Measurements from ENCODE around the gene SLC17A4.

SLC17A4 gene

GRCh38 chr6:25750906-25751305 is 3.6 kb upstream of the SLC17A4 start:
- DNase-seq: no peak

DNA sequence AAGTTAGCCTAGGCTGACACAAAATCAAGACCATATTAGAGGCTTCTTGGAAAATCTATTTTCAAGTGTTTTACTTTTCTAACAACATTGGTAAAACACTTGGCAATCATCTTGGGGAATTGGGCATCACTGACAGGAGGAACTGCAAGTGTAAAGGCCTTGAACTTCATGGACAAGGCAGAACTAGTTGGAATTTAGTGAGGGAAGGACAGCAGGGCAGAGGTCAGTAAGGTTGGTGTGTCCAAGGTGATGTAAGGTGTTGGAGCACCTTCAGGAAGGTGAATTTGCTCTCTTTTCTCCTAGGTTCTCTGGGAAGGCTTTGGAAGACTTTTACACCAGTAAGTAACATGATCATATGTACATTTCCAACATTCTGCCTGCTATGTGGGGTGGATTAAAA is 1.5 kb upstream of the SLC17A4 start:
- no peak for DNase-seq

DNA sequence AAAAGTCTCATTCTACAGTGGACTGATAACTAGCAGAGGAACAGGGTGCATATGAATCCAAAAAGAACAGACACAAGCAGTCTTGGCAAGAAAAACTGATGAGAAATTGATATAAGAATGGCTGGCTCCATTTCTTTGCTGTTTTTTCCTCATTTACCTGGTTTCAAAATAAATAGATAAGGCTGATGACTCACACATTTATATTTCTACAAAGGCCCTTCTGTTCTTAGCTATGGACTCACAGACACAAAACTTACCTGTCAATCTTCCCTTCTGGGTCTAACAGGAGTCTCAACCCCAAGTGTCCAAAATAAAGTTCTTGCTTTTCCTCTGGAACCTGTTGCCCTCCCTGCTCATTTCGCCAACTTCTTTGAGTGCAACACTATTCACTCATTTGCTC is 941 bp downstream of the SLC17A4 start:
- no peak for DNase-seq

DNA sequence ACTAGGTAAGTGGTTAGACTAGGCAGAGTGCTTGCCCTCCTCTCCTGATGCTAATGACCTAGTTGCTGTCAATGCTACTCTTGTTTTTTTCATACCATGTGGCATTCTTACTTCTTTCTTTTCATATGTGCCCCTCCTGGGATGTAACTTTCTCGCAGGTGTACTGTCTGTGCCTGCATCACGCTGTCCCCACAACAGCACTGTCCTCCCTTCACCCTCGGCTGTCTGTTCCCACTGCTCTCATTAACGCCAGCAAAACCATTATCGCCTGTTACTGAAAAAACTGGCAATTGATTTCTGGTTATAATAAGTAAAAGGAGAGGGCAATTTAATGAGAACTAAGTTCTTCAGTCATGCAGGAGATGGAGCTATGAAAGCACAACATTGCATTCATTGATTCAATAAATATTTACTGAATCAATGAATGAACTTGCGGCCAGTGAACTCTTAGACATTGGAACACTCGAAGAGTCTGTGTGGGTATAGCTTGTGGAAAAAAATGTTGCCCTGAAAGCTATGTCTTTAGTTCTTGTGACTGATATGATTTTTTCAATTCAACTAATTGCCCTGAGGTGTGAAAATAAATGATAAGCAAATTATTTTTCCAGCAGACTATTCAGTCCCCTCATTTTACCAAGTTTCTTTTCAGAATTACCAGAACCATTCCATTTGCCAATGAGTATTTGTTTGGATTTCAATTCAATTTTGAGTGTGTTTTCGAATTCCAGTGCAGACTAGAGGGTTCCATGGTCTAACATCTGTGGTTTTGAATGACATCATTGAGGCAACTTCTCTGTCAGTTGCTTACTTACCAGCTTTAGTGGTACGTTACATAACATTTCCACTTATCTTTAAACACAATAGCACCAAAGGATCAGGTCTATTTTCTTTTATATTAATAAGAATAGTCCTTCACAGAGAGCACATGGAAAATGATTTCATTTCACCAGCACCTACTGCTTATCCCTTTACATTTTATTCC is 2.1 kb downstream of the SLC17A4 start:
- no peak for DNase-seq

- no peak for DNase-seq
These were observed 3.5 kb downstream of the SLC17A4 start for GRCh38 chr6:25757936-25758642.

- DNase-seq: no peak
These were observed 10.1 kb downstream of the SLC17A4 start for GRCh38 chr6:25764611-25765010.

DNA sequence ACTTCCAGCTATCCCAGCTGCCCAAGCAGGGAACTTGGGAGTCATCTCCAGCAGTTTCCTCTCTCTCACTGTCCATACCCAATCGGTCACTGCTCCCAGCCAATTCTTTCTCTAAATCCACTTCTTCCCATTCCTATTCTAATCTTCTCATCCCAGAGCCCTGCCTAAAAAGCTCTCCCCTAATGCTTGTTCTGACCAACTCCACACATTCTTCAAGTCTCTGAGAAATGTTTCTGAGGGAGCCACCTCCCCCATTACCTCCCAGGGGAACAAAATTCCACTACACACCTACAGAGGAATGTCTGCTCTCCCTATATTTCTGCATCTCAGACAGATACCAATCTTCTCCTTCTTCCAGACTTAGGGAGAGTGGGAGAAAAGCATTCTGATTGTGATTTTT is 14.0 kb downstream of the SLC17A4 start:
- no peak for DNase-seq

DNA sequence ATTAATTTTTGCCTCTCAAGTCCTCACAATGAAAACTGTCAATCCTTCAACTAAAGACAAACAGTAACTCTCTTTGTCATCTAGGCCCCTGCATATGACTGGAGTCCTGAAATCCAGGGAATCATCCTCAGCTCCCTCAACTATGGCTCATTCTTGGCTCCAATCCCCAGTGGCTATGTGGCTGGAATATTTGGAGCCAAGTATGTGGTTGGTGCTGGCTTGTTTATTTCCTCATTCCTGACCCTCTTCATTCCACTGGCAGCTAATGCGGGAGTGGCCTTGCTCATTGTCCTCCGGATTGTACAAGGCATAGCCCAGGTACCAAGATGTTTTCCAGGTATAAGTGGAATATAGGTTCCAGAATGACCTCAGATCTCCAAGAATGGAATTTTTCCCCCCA is 15.4 kb downstream of the SLC17A4 start:
- DNase-seq: no peak

DNA sequence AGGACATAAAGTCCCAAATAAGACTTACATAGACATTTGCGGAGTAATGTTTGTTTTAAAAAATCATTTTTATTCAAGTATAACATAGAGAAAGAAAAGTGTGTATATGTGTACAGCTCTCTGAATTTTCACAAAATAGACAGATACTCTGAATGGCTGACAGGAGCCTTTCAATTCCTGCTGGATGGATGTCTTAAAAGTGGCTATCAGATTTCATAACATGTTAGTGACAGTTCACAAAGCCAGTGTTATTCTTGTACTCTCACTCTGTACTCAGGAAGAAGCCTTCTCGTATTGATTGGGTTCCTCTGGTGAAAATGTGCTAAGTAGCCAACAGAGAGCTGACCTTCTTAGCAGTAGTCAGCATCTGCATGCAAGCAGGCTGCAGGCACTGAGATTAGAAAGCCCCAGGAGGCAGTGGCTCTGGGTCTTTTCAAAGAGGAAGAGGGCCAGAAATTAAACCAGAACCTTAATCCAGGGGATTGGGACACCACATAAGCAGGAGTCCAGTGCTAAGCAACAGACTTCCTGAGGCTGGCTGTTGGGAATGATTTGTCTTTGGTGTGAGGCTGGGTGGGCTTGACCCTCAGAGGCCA is 19.7 kb downstream of the SLC17A4 start:
- DNase-seq: no peak

DNA sequence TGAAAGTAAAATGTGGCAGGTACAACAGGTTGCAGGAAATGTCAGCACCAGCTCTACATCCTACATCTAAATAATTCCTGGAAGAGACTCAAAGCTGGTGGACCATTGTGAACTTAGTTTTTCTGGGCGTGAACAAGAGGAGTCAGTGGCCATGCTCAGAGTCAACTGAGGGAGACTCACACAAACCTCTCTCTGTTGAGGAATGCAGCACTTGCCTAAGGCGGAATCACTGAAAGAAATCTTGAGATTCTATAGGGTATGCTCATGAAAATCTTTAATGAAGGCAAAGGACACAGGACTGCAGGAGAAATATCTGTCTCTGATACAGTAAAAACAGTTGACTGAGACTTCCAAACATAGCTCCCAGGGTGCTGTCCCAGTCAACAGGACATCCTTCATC is 22.5 kb downstream of the SLC17A4 start:
- no peak for DNase-seq

DNA sequence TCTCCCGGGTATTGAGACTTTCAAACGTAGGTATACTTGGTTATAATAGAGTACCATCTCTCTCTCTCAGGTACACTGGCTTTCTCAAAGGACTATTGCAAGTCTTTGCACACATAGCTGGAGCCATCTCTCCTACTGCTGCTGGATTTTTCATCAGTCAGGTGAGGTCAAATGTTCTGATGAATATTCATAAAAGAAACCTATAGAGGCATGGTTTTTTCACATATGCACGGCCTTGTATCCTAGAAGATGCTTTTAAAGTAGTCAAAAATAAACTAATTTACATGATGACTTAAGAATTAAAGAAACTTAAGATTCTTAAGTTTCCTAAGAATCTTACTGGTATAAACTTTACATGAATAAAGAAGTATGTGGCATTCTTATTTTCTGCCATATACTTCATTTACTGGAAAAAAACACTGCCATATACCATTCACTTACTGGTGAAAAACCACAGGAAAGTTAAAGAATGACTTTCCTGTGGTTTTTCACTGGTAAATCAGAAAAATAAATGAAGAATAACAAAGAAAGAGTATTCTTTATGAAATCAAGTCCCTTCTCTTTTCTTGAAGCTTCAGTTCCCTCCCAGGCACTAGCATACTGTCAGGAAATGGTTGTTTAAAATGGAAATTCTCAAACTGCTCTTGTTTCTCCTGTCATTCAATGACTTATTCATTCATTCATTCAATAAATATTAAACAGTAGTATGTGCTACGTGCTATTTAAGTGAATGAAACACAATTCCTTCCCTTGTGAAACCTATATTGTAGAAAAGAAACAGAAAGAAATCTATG is 23.5 kb downstream of the SLC17A4 start:
- DNase-seq: no peak

DNA sequence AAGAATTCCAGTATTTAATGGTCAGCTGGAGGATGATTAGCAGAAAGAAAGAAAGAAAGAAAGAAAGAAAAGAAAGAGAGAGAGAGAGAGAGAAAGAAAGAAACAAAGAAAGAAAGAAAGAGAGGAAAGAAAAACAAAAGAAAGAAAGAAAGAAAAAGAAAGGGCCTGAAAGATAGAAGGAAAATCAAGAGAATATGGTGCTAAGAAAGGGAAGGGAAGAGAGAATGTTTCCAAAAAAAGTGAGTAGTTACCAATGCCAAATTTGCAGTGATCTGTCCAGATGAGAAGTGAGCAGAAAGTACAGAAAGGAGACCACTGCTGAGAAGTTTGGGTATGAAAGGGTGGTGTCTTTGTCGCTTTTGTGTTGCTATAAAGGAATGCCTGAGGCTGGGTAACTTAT is 26.6 kb downstream of the SLC17A4 start:
- no peak for DNase-seq

GRCh38 chr6:25787428-25787827 is 32.9 kb downstream of the SLC17A4 start:
- DNase-seq: no peak

GRCh38 chr6:25788305-25788922 is 33.9 kb downstream of the SLC17A4 start:
- DNase-seq: peak; percentile 50

DNA sequence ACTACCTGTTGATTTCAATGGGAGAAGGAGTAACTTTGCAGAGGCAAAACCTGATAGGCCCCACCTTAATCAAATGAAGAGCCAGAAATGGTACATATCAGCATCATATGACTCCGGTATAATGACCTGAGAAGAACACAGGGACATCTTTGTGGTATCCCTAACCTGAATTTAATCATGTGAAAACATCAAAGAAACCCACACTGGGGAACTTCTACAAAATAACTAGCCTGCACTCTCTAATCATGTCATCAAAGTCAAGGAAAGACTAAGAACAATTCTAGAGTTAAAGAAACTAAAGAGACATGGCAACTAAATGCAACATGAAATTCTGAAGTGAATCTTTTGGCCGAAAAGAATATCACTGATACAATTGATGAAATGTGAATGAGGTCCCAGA is 34.9 kb downstream of the SLC17A4 start:
- no peak for DNase-seq

- DNase-seq: no peak
These were observed 37.5 kb downstream of the SLC17A4 start for GRCh38 chr6:25792016-25792415.

GRCh38 chr6:25793970-25794369 is 39.4 kb downstream of the SLC17A4 start:
- DNase-seq: no peak

- DNase-seq: no peak
These were observed 40.2 kb downstream of the SLC17A4 start for GRCh38 chr6:25794784-25795183.

GRCh38 chr6:25801436-25801835 is 46.9 kb downstream of the SLC17A4 start:
- no peak for DNase-seq

GRCh38 chr6:25804804-25805203 is 50.3 kb downstream of the SLC17A4 start:
- DNase-seq: no peak

DNA sequence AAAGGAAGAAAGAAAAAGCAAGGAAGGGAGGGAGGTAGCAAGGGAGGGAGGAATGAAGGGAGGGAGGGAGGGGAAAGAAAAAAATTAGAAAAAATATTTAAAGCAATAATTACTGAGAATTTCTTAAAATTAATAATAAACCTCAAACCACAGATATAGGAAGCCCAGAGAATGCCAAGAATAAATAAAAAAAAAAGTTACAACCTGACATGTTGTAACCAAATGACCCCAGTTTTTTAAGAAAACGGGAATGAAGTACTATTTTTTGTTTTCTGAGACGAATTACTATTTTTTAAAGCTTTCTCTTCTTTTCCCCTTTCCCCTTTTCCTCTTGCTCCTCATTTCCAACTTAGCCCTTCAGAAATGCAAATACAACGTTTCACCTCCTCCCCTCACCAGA is 60.7 kb downstream of the SLC17A4 start:
- DNase-seq: no peak

- no peak for DNase-seq
These were observed 61.7 kb downstream of the SLC17A4 start for GRCh38 chr6:25816252-25816651.
